Panc1 (cell line): ENCODE data around the gene SHF. TPM values are rescaled to one million over a fixed set of nuclear protein-coding genes. Genes with fewer than 3 reads are reported as not detected.

Source experiments
- ATAC-seq: fragments of 200-7000 bp; cut with Tn5 transposase; 2 replicates; pipeline ENCODE4 v1.9.1; 2020; ENCODE audit warnings: mild to moderate bottlenecking, moderate library complexity
- BruUV-seq: library from RNA; stranded (reverse); fragments of 400-500 nt; replicated peaks from 2 replicates; lab custom pipeline; 2021; lab: Mats Ljungman, UMichigan
- CTCF ChIA-PET: fragments of 300-600 bp; sonication (Branson Sonifier 250); formaldehyde crosslinking; loops from one replicate; lab custom pipeline; 2022; ENCODE audit warnings: antibody characterized with exemption; lab: Charles Lee
- POLR2A ChIA-PET: fragments of 300-600 bp; sonication (Branson Sonifier 250); formaldehyde crosslinking; loops from one replicate; lab custom pipeline; 2022; ENCODE audit warnings: antibody characterized with exemption; lab: Charles Lee
- DNase-seq: peaks from one replicate; pipeline ENCODE4 v3.0.0-alpha.2; 2010; ENCODE audit warnings: low read depth, low spot score
- H3K27ac ChIP-seq: 2 replicates; pipeline ENCODE4 v1.5.1; 2011; ENCODE audit warnings: mild to moderate bottlenecking, low read length, inconsistent platforms
- H3K27me3 ChIP-seq: fragments of 200-500 bp; sonication (Bioruptor generic); 2 replicates; pipeline ENCODE4 v1.6.0; 2014; ENCODE audit warnings: low read length, inconsistent platforms; ENCODE audit not compliant: control insufficient read depth, insufficient read depth
- H3K36me3 ChIP-seq: fragments of 200-500 bp; sonication (Bioruptor generic); 2 replicates; pipeline ENCODE4 v1.5.1; 2014; ENCODE audit warnings: inconsistent platforms, mild to moderate bottlenecking, low read length, moderate library complexity; ENCODE audit not compliant: control insufficient read depth, insufficient read depth
- H3K4me1 ChIP-seq: 2 replicates; pipeline ENCODE4 v1.5.1; 2011; ENCODE audit warnings: inconsistent platforms, mild to moderate bottlenecking, low read length, moderate library complexity; ENCODE audit not compliant: control insufficient read depth, insufficient read depth
- H3K4me3 ChIP-seq, 2 experiments: 2 replicates each; pipeline ENCODE4 v1.5.1; 2011 to 2012; ENCODE audit warnings: low read depth in 2 of 2, low read length in 2 of 2, mild to moderate bottlenecking in 2 of 2, inconsistent platforms in 1 of 2, moderate library complexity in 1 of 2
- H3K9me3 ChIP-seq: fragments of 200-500 bp; sonication (Bioruptor generic); 2 replicates; pipeline ENCODE4 v1.5.1; 2014; ENCODE audit warnings: low read depth, mild to moderate bottlenecking, inconsistent platforms, low read length, moderate library complexity; ENCODE audit not compliant: control insufficient read depth, insufficient read depth
- POLR2AphosphoS5 ChIP-seq: IDR thresholded peaks from 2 replicates; pipeline ENCODE4 v1.6.1; 2012; ENCODE audit warnings: mild to moderate bottlenecking, low read depth, low read length, moderate library complexity
- SIN3A ChIP-seq: IDR thresholded peaks from 2 replicates; pipeline ENCODE4 v1.6.1; 2012; ENCODE audit warnings: low read depth, mild to moderate bottlenecking, low read length, moderate library complexity, borderline replicate concordance; ENCODE audit not compliant: insufficient read depth
- TCF7L2 ChIP-seq: IDR thresholded peaks from 2 replicates; pipeline ENCODE4 v1.6.1; 2011; ENCODE audit warnings: mild to moderate bottlenecking, low read depth, low read length, inconsistent platforms
- in situ Hi-C: cut with HindIII; loops from 2 replicates; pipeline ENCODE4 v1.10.0; 2016; ENCODE audit warnings: low sequenced_read_pairs, low pct_unique_long_range_greater_than_20kb
- intact Hi-C: fragments of 100-400 bp; cut with micrococcal nuclease; formaldehyde crosslinking; loops from one replicate; pipeline ENCODE4 v1.10.0; 2022; ENCODE audit not compliant: unreplicated experiment
- total RNA-seq: library from RNA; stranded (reverse); gene quantifications from one replicate; pipeline ENCODE4 v1.2.1, GENCODE V29; 2021; ENCODE audit not compliant: unreplicated experiment
- TF ChIP-seq, protein P1 (sequence below): fragments of 450-650 bp; IDR thresholded peaks from 2 replicates; pipeline ENCODE4 v1.5.1; 2017; ENCODE audit warnings: mild to moderate bottlenecking
- TF ChIP-seq, protein P2 (sequence below), 2 experiments: IDR thresholded peaks; 2 replicates each; pipeline ENCODE4 v1.6.1; 2011 to 2012; ENCODE audit warnings: low read depth in 2 of 2, control low read depth in 1 of 2, low read length in 1 of 2, mild to moderate bottlenecking in 1 of 2, moderate library complexity in 1 of 2; ENCODE audit not compliant: insufficient read depth in 1 of 2

Gene SHF
- total RNA-seq, 1 experiment from 2014 or later = 3.0 TPM

DNA sequence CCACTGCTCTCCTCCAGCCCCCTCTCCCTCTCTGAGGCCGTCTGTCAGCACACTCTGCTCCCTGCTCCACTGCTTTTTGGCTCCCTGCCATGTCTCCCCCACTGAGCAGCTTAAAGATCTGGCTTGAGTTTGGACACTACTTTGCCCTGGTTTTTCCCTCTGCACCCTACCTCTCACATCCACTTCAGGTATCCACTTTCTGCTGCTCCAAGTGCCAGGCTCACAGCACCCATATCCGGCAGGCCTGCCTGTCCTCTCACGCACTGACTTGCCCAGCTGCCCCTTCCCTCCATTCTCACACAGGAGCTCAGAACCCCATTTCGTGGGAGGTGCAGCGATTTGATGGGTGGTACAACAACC, 54.2 kb downstream of the SHF start:
- Histone ChIP-seq H3K9me3 (no peaks in the 10 kb centered on the region), H3K27ac (no peak overlapping the region), H3K4me1 (no peaks in the 10 kb centered on the region), H3K4me3 (no peak overlapping the region), H3K27me3 (peaks cover 8% of the 10 kb centered on the region), H3K36me3 (no peaks in the 10 kb centered on the region; the same call in 1 of the 2 replicates)
- BruUV-seq = no TSS peak
- TF ChIP-seq TCF7L2 = no peak
- TF ChIP-seq, protein P1, sequence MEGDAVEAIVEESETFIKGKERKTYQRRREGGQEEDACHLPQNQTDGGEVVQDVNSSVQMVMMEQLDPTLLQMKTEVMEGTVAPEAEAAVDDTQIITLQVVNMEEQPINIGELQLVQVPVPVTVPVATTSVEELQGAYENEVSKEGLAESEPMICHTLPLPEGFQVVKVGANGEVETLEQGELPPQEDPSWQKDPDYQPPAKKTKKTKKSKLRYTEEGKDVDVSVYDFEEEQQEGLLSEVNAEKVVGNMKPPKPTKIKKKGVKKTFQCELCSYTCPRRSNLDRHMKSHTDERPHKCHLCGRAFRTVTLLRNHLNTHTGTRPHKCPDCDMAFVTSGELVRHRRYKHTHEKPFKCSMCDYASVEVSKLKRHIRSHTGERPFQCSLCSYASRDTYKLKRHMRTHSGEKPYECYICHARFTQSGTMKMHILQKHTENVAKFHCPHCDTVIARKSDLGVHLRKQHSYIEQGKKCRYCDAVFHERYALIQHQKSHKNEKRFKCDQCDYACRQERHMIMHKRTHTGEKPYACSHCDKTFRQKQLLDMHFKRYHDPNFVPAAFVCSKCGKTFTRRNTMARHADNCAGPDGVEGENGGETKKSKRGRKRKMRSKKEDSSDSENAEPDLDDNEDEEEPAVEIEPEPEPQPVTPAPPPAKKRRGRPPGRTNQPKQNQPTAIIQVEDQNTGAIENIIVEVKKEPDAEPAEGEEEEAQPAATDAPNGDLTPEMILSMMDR = no peak
- TF ChIP-seq, protein P2, sequence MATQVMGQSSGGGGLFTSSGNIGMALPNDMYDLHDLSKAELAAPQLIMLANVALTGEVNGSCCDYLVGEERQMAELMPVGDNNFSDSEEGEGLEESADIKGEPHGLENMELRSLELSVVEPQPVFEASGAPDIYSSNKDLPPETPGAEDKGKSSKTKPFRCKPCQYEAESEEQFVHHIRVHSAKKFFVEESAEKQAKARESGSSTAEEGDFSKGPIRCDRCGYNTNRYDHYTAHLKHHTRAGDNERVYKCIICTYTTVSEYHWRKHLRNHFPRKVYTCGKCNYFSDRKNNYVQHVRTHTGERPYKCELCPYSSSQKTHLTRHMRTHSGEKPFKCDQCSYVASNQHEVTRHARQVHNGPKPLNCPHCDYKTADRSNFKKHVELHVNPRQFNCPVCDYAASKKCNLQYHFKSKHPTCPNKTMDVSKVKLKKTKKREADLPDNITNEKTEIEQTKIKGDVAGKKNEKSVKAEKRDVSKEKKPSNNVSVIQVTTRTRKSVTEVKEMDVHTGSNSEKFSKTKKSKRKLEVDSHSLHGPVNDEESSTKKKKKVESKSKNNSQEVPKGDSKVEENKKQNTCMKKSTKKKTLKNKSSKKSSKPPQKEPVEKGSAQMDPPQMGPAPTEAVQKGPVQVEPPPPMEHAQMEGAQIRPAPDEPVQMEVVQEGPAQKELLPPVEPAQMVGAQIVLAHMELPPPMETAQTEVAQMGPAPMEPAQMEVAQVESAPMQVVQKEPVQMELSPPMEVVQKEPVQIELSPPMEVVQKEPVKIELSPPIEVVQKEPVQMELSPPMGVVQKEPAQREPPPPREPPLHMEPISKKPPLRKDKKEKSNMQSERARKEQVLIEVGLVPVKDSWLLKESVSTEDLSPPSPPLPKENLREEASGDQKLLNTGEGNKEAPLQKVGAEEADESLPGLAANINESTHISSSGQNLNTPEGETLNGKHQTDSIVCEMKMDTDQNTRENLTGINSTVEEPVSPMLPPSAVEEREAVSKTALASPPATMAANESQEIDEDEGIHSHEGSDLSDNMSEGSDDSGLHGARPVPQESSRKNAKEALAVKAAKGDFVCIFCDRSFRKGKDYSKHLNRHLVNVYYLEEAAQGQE (IDR thresholded peaks at IDR 0.05; ENCODE audit: insufficient read depth in 1 of 2, low read depth in 2 of 2, low read length in 1 of 2) = no peak
- no peak for TF ChIP-seq SIN3A
- no peak for TF ChIP-seq POLR2AphosphoS5
- intact Hi-C loops (no loop called here), in situ Hi-C loops (no loop called here)
- ChIA-PET POLR2A (no interaction called here), CTCF (interaction anchor here (0.6 kb wide), 1 partner anchor 63 kb away, joined by 7 read pairs; no protein-coding TSS in a partner anchor)
- DNase-seq (no peak), ATAC-seq (no peak)

DNA sequence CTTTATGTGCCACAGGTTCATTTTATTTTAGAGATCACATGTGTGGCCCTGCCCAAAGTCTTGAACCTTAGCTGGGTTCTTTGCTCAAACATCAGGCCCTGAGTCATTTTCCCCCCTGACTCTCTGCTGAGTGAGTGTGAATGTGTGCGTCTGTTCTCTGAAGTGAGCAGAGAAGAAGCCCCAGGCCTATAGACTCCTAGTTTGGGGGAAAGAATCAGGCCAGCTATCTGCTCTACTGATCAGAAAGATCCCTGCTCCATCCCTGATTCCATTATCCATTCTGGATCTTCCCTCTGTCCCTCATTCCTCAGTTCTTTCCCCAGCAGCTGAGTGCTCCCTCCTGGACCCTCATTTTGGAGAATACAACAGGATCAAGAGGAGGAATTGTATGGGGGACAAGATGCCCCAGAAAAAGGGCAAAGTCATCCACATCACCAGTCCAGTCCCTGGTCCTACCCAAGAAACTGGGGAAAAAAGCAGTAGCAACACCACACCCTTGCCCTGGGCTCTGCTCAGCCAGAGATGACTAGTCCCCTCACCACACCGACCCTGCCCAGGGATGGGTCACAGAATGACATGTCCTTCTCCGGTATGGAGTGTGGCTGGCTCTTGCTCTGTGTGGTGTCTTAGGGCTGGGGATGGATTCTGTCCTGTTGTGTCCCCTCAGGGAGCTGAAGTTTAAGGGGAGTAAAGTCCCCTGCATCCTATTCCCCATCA, 54.8 kb downstream of the SHF start:
- in situ Hi-C loops (no loop called here), intact Hi-C loops (no loop called here)
- Histone ChIP-seq H3K4me1 (no peaks in the 10 kb centered on the region), H3K36me3 (no peaks in the 10 kb centered on the region; the same call in 1 of the 2 replicates), H3K27me3 (peaks cover 10% of the 10 kb centered on the region), H3K4me3 (no peak overlapping the region), H3K27ac (no peak overlapping the region), H3K9me3 (no peaks in the 10 kb centered on the region)
- DNase-seq = no peak
- no TSS peak for BruUV-seq
- TF ChIP-seq, protein P1 = no peak
- no peak for TF ChIP-seq TCF7L2
- TF ChIP-seq POLR2AphosphoS5 = no peak
- TF ChIP-seq, protein P2 (IDR thresholded peaks at IDR 0.05; ENCODE audit: insufficient read depth in 1 of 2, low read depth in 2 of 2, low read length in 1 of 2) = no peak
- no peak for TF ChIP-seq SIN3A
- POLR2A ChIA-PET = no interaction called here
- 0 out of 2 replicates have a peak, but pooled peaks have one; percentile 10 for ATAC-seq
- CTCF ChIA-PET = interaction anchor here (0.6 to 0.7 kb wide), 2 partner anchors 15 to 64 kb away, joined by 3 to 7 read pairs; no protein-coding TSS in a partner anchor
